K562 (cell line): Measurements from ENCODE around the gene KIF5A. TPM values are rescaled to one million over a fixed set of nuclear protein-coding genes. Genes with fewer than 3 reads are reported as not detected.

ENCODE experiments used
- ATAC-seq: fragments of 200-7000 bp; cut with Tn5 transposase; 3 replicates; pipeline ENCODE4 v1.9.1; 2020; ENCODE audit warnings: moderate library complexity
- BruUV-seq: library from RNA; stranded (reverse); fragments of 400-500 nt; replicated peaks from 2 replicates; lab custom pipeline; 2021; lab: Mats Ljungman, UMichigan
- CTCF ChIA-PET: fragments of 300-600 bp; formaldehyde crosslinking; extraction: SDS; loops from one replicate; lab custom pipeline; 2021; ENCODE audit warnings: low intra/inter-chr PET ratio; lab: Yijun Ruan, JAX
- POLR2A ChIA-PET: fragments of 300-600, 350-650 bp; sonication (Branson Sonifier 250); formaldehyde crosslinking; extraction: SDS; loops from one replicate; lab custom pipeline; 2021; ENCODE audit warnings: antibody characterized with exemption, inconsistent platforms; lab: Yijun Ruan, JAX
- DNase-seq, 4 experiments: peaks; one replicate each; pipeline versions ENCODE4 v3.0.0 to v3.0.0-alpha.2; 2011 to 2018; ENCODE audit warnings: low spot score in 3 of 4, mixed read lengths in 3 of 4; ENCODE audit errors: extremely low read depth in 1 of 4
- FAIRE-seq: peaks from 2 replicates; lab custom pipeline; 2011; peaks lifted over from hg19 to GRCh38; lab: Jason Lieb, UNC
- H2AFZ ChIP-seq: 2 replicates; pipeline ENCODE4 v1.6.0; 2011; ENCODE audit warnings: low read depth, low read length, control low read depth, inconsistent platforms
- H3K27ac ChIP-seq: fragments of 200-600 bp; 3 replicates; pipeline ENCODE4 v1.8.0; 2011; ENCODE audit warnings: low read depth, mild to moderate bottlenecking, control low read depth, inconsistent platforms, low read length, moderate library complexity, mixed read lengths; ENCODE audit errors: extremely low read depth
- H3K27me3 ChIP-seq, 2 experiments: fragments of 300-600 bp in 1 of 2; 2 replicates in 1 of 2; 3 replicates in 1 of 2; pipeline versions ENCODE4 v1.6.0 to v1.8.0; 2011; ENCODE audit warnings: inconsistent platforms in 2 of 2, low read length in 2 of 2, mild to moderate bottlenecking in 1 of 2, mixed read lengths in 1 of 2, moderate library complexity in 1 of 2; ENCODE audit not compliant: control insufficient read depth in 2 of 2, insufficient read depth in 2 of 2
- H3K36me3 ChIP-seq: fragments of 300-600 bp; 3 replicates; pipeline ENCODE4 v1.8.0; 2011; ENCODE audit warnings: mild to moderate bottlenecking, low read length, inconsistent platforms; ENCODE audit not compliant: control insufficient read depth, insufficient read depth
- H3K4me1 ChIP-seq, 2 experiments: fragments of 200-600 bp in 1 of 2; replicated peaks in 1 of 2; 2 replicates in 1 of 2; 3 replicates in 1 of 2; pipeline versions ENCODE4 v1.5.1 to v1.8.0; 2011; ENCODE audit warnings: inconsistent platforms in 2 of 2, low read length in 2 of 2, mild to moderate bottlenecking in 1 of 2, mixed read lengths in 1 of 2, moderate library complexity in 1 of 2; ENCODE audit not compliant: control insufficient read depth in 2 of 2, insufficient read depth in 2 of 2
- H3K4me2 ChIP-seq: 2 replicates; pipeline ENCODE4 v1.6.1; 2011; ENCODE audit warnings: low read length, control low read depth, inconsistent platforms, mixed read lengths; ENCODE audit not compliant: insufficient read depth
- H3K4me3 ChIP-seq: fragments of 200-600 bp; sonication (generic), shearing (Covaris generic); 2 replicates; pipeline ENCODE4 v1.5.1; 2016; ENCODE audit warnings: control low read depth, inconsistent platforms
- H3K79me2 ChIP-seq: fragments of 200-600 bp; 3 replicates; pipeline ENCODE4 v1.8.0; 2011; ENCODE audit warnings: low read length, inconsistent platforms; ENCODE audit not compliant: control insufficient read depth, insufficient read depth
- H3K9ac ChIP-seq, 2 experiments: 2 replicates each; pipeline versions ENCODE4 v1.6.0 to v1.6.1; 2011; ENCODE audit warnings: low read depth in 2 of 2, low read length in 2 of 2, control low read depth in 1 of 2, inconsistent platforms in 1 of 2, mild to moderate bottlenecking in 1 of 2, mixed read lengths in 1 of 2; ENCODE audit not compliant: insufficient read depth in 1 of 2
- H3K9me1 ChIP-seq: one replicate; pipeline ENCODE4 v1.6.0; 2011; ENCODE audit warnings: inconsistent platforms, mild to moderate bottlenecking, low read length, moderate library complexity; ENCODE audit not compliant: control insufficient read depth, insufficient read depth
- H3K9me3 ChIP-seq: replicated peaks from 2 replicates; pipeline ENCODE4 v1.5.1; 2011; ENCODE audit warnings: low read depth, low read length, inconsistent platforms; ENCODE audit not compliant: control insufficient read depth, insufficient read depth
- H4K20me1 ChIP-seq: replicated peaks from 2 replicates; pipeline ENCODE4 v1.6.1; 2011; ENCODE audit warnings: low read length, inconsistent platforms, mixed read lengths; ENCODE audit not compliant: control insufficient read depth, insufficient read depth
- CBFA2T3 ChIP-seq: fragments of 450-650 bp; IDR thresholded peaks from 2 replicates; pipeline ENCODE4 v1.6.1; 2017
- CBFB ChIP-seq: sonication (generic); formaldehyde crosslinking; IDR thresholded peaks from 2 replicates; pipeline ENCODE4 v1.4.0; 2020; ENCODE audit warnings: mild to moderate bottlenecking, missing genetic modification reagents
- E2F4 ChIP-seq: sonication (generic); formaldehyde crosslinking; IDR thresholded peaks from 2 replicates; pipeline ENCODE4 v1.8.0; 2022; ENCODE audit warnings: mild to moderate bottlenecking, low read depth, missing genetic modification reagents
- ELK1 ChIP-seq: sonication (generic); formaldehyde crosslinking; IDR thresholded peaks from 2 replicates; pipeline ENCODE4 v1.8.1; 2022; ENCODE audit warnings: missing genetic modification reagents
- IRF1 ChIP-seq: sonication (generic); formaldehyde crosslinking; IDR thresholded peaks from 2 replicates; pipeline ENCODE4 v1.8.0; 2022; ENCODE audit warnings: missing genetic modification reagents, mild to moderate bottlenecking, borderline replicate concordance
- KDM5B ChIP-seq: fragments of 200-600 bp; sonication (generic); IDR thresholded peaks from 2 replicates; pipeline ENCODE4 v1.6.1; 2012; ENCODE audit warnings: low read depth, mild to moderate bottlenecking, moderate library complexity, low read length, control low read depth, inconsistent platforms; ENCODE audit not compliant: insufficient replicate concordance
- MEIS2 ChIP-seq: fragments of 450-650 bp; IDR thresholded peaks from 2 replicates; pipeline ENCODE4 v1.6.1; 2014; ENCODE audit warnings: mild to moderate bottlenecking; ENCODE audit not compliant: partially characterized antibody
- NR2C2 ChIP-seq, 2 experiments: fragments of 200-800 bp in 1 of 2; sonication (Bioruptor generic) in 1 of 2; sonication (generic) in 1 of 2; formaldehyde crosslinking in 1 of 2; IDR thresholded peaks; 2 replicates each; pipeline versions ENCODE4 v1.6.1 to v1.8.0; 2016 to 2022; ENCODE audit warnings: mild to moderate bottlenecking in 1 of 2, missing compliant biosample characterization in 1 of 2, missing genetic modification characterization in 1 of 2, missing genetic modification reagents in 1 of 2
- PHF21A ChIP-seq: fragments of 450-650 bp; IDR thresholded peaks from 2 replicates; pipeline ENCODE4 v1.6.1; 2017; ENCODE audit warnings: low read depth, borderline replicate concordance
- RCOR1 ChIP-seq, 2 experiments: IDR thresholded peaks; 2 replicates each; pipeline ENCODE4 v1.6.1; 2012; ENCODE audit warnings: low read depth in 2 of 2, low read length in 2 of 2, borderline replicate concordance in 1 of 2, improper control_type of control experiment in 1 of 2
- SMARCA4 ChIP-seq: fragments of 450-650 bp; IDR thresholded peaks from 2 replicates; pipeline ENCODE4 v1.6.1; 2016
- TAF1 ChIP-seq: IDR thresholded peaks from 2 replicates; pipeline ENCODE4 v1.6.1; 2011; ENCODE audit warnings: mild to moderate bottlenecking, low read length, moderate library complexity; ENCODE audit not compliant: insufficient read depth, control insufficient read depth, severe bottlenecking; ENCODE audit errors: extremely low read depth
- ZEB2 ChIP-seq: fragments of 450-650 bp; IDR thresholded peaks from 2 replicates; pipeline ENCODE4 v1.6.1; 2016
- WGBS: fragments of 100-300 bp; shearing (Covaris generic); methylation state at CpG from one replicate; pipeline ENCODE4 v1.1.6; 2016; ENCODE audit warnings: low coverage, mixed read lengths; ENCODE audit not compliant: insufficient coverage; ENCODE audit errors: missing lambda C conversion rate; 5-methylcytosine and 5-hydroxymethylcytosine counted together
- in situ Hi-C: fragments of 300-500 bp; cut with MboI; formaldehyde crosslinking; loops from 4 replicates; pipeline ENCODE4 v1.15.0; 2018; ENCODE audit warnings: inconsistent platforms, mixed read lengths
- intact Hi-C: fragments of 100-400 bp; cut with micrococcal nuclease; formaldehyde crosslinking; loops from 2 replicates; pipeline ENCODE4 v1.14.2; 2022
- polyA plus RNA-seq, 8 experiments: library from polyadenylated mRNA; depleted of rRNA in 4 of 8; stranded (reverse) in 5 of 8; unstranded in 3 of 8; fragments of >200 nt; fragmentation: Nextera tagmentation in 2 of 8; fragmentation: Illumina TruSeq in 1 of 8; extraction: Ambion mirVana in 2 of 8; extraction: Trizol in 1 of 8; gene quantifications; 2 replicates each; pipeline versions ENCODE4 v1.2.1 to v1.2.3, GENCODE V29; 2011 to 2014; ENCODE audit warnings: inconsistent platforms in 1 of 8, missing spikeins in 1 of 8
- total RNA-seq, 7 experiments: library from RNA; depleted of rRNA in 6 of 7; stranded (reverse); fragments of >200 nt in 6 of 7; fragmentation: Illumina TruSeq in 2 of 7; extraction: Trizol in 2 of 7; gene quantifications; 2 replicates each; pipeline versions ENCODE4 v1.2.1 to v1.2.3, GENCODE V29; 2011 to 2021; ENCODE audit warnings: low replicate concordance in 1 of 7
- TF ChIP-seq, protein P1 (sequence below): fragments of 250-450 bp; sonication (Bioruptor Pico); IDR thresholded peaks from 2 replicates; pipeline ENCODE4 v1.8.0; 2022; ENCODE audit warnings: inconsistent platforms
- TF ChIP-seq, protein P2 (sequence below): fragments of 250-450 bp; sonication (Bioruptor Pico); IDR thresholded peaks from 2 replicates; pipeline ENCODE4 v1.4.0; 2020

Gene KIF5A
- total and polyA plus RNA-seq, 9 of the 15 experiments (the other 6 are each of a cell fraction or from before 2014, with no cell fraction given), result 3.4 to 17.7 (median 8.0) TPM

GRCh38 chr12:57545809-57546437 is 3.9 kb upstream of the KIF5A start:
- in situ Hi-C loops, result no loop called here
- BruUV-seq, result no TSS peak
- H3K79me2 ChIP-seq, result peaks cover 56% of the 10 kb centered on the region
- peak; percentile 78 for FAIRE-seq
- no peaks in the 10 kb centered on the region for H3K9me1 ChIP-seq
- intact Hi-C loops, result no loop called here
- H3K4me2 ChIP-seq, result peak overlapping the region; percentile 97
- peak overlapping the region; percentile 84 for H3K27ac ChIP-seq
- H2AFZ ChIP-seq, result no peak overlapping the region; the same call in 1 of the 2 replicates
- no peaks in the 10 kb centered on the region for H3K9me3 ChIP-seq
- ATAC-seq, result peak; percentile 31
- H3K27me3 ChIP-seq, result no peaks in the 10 kb centered on the region
- peak in 3 of 4 experiments; percentile 31 to 74 (median 51) for DNase-seq
- H4K20me1 ChIP-seq, result no peaks in the 10 kb centered on the region
- ChIA-PET CTCF (no interaction called here), POLR2A (interaction anchor here (0.6 to 4.4 kb wide), 13 partner anchors 8 to 1636 kb away, joined by 3 to 53 read pairs (median 4); partner anchors contain the start of gene DDIT3)
- peak overlapping the region; percentile 94 to 98; a peak in 3 of 4 replicates for H3K9ac ChIP-seq
- WGBS, result 18% methylated on average over 15 of the region's 15 CpGs
- H3K4me1 ChIP-seq, result peaks cover 32 to 49% of the 10 kb centered on the region in 2 experiments
- H3K36me3 ChIP-seq, result peaks cover 41% of the 10 kb centered on the region
- H3K4me3 ChIP-seq, result peak overlapping the region; percentile 93
- no peak for TF ChIP-seq CBFB (CRISPR knock-in tag)
- TF ChIP-seq, protein P1, sequence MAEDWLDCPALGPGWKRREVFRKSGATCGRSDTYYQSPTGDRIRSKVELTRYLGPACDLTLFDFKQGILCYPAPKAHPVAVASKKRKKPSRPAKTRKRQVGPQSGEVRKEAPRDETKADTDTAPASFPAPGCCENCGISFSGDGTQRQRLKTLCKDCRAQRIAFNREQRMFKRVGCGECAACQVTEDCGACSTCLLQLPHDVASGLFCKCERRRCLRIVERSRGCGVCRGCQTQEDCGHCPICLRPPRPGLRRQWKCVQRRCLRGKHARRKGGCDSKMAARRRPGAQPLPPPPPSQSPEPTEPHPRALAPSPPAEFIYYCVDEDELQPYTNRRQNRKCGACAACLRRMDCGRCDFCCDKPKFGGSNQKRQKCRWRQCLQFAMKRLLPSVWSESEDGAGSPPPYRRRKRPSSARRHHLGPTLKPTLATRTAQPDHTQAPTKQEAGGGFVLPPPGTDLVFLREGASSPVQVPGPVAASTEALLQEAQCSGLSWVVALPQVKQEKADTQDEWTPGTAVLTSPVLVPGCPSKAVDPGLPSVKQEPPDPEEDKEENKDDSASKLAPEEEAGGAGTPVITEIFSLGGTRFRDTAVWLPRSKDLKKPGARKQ (CRISPR knock-in tag), result no peak
- TF ChIP-seq NR2C2 (CRISPR knock-in tag; IDR thresholded peaks at IDR 0.05), result no peak
- 0 out of 2 replicates have a peak, but pooled peaks have one; percentile 7 for TF ChIP-seq NR2C2 (tag; IDR thresholded peaks at IDR 0.05)
- TF ChIP-seq IRF1 (CRISPR knock-in tag), result no peak
- TF ChIP-seq CBFA2T3, result peak; percentile 3; the same call in 1 of the 2 replicates
- peak in 1 of 2 experiments; percentile 7; a peak in 1 of 4 replicates for TF ChIP-seq RCOR1 (IDR thresholded peaks at IDR 0.05; ENCODE audit: borderline replicate concordance in 1 of 2, low read depth in 2 of 2, low read length in 2 of 2)
- TF ChIP-seq KDM5B, result peak; percentile 48
- TF ChIP-seq SMARCA4, result peak; percentile 33; the same call in 1 of the 2 replicates
- TF ChIP-seq TAF1, result peak; percentile 38
- peak; percentile 54; the same call in 1 of the 2 replicates for TF ChIP-seq ZEB2
- no peak for TF ChIP-seq PHF21A
- TF ChIP-seq MEIS2, result peak; percentile 60
- no peak for TF ChIP-seq E2F4 (CRISPR knock-in tag)
- TF ChIP-seq, protein P2, sequence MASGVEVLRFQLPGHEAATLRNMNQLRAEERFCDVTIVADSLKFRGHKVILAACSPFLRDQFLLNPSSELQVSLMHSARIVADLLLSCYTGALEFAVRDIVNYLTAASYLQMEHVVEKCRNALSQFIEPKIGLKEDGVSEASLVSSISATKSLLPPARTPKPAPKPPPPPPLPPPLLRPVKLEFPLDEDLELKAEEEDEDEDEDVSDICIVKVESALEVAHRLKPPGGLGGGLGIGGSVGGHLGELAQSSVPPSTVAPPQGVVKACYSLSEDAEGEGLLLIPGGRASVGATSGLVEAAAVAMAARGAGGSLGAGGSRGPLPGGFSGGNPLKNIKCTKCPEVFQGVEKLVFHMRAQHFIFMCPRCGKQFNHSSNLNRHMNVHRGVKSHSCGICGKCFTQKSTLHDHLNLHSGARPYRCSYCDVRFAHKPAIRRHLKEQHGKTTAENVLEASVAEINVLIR (CRISPR knock-in tag), result no peak
- no peak for TF ChIP-seq ELK1 (CRISPR knock-in tag)
